CD4-positive, alpha-beta T cell treated with Interleukin-21 for 1 hour (primary cell): ENCODE measurements around the gene ARMC2.
"Not testable (repeated sequence)": the region's sequence is repeated elsewhere in the genome, so short reads cannot be mapped to it uniquely, and the experiment has no call there.

ENCODE experiments used
- DNase-seq: peaks from one replicate; pipeline ENCODE4 v3.0.0-alpha.2; 2020

The ARMC2 gene

GRCh38 chr6:108921547-108922361, 73.5 kb downstream of the ARMC2 start:
- DNase-seq: no peak

GRCh38 chr6:108922499-108922898, 74.3 kb downstream of the ARMC2 start:
- no peak for DNase-seq

GRCh38 chr6:108927927-108928326, 79.7 kb downstream of the ARMC2 start:
- DNase-seq: no peak

- DNase-seq: no peak
These were observed 80.4 kb downstream of the ARMC2 start for GRCh38 chr6:108928650-108929049.

GRCh38 chr6:108931090-108931489, 82.9 kb downstream of the ARMC2 start:
- not testable (repeated sequence) for DNase-seq

- DNase-seq: no peak
These were observed 88.9 kb downstream of the ARMC2 start for GRCh38 chr6:108937170-108937569.

GRCh38 chr6:108940741-108941140, 92.5 kb downstream of the ARMC2 start:
- no peak for DNase-seq

- DNase-seq: no peak
These were observed 93.1 kb downstream of the ARMC2 start for GRCh38 chr6:108941281-108941680.

GRCh38 chr6:108941859-108942258, 93.6 kb downstream of the ARMC2 start:
- no peak for DNase-seq

GRCh38 chr6:108942556-108943492, 94.6 kb downstream of the ARMC2 start:
- DNase-seq: peak; percentile 80

- DNase-seq: no peak
These were observed 95.8 kb downstream of the ARMC2 start for GRCh38 chr6:108944071-108944470.

- DNase-seq: no peak
These were observed 96.8 kb downstream of the ARMC2 start for GRCh38 chr6:108944707-108945680.

GRCh38 chr6:108945681-108946159, 97.5 kb downstream of the ARMC2 start:
- DNase-seq: no peak

- DNase-seq: no peak
These were observed 98.5 kb downstream of the ARMC2 start for GRCh38 chr6:108946695-108947094.

- no peak for DNase-seq
These were observed 99.1 kb downstream of the ARMC2 start for GRCh38 chr6:108947114-108947854.

GRCh38 chr6:108948181-108948661, 100.0 kb downstream of the ARMC2 start:
- no peak for DNase-seq

GRCh38 chr6:108951351-108951953, 103.2 kb downstream of the ARMC2 start:
- DNase-seq: no peak

GRCh38 chr6:108952776-108953486, 104.7 kb downstream of the ARMC2 start:
- DNase-seq: no peak

GRCh38 chr6:108953681-108954080, 105.5 kb downstream of the ARMC2 start:
- DNase-seq: no peak

- no peak for DNase-seq
These were observed 107.2 kb downstream of the ARMC2 start for GRCh38 chr6:108955329-108955949.
